HG02870 (cell line): ENCODE results near the gene RGS8.

Source experiments
- ATAC-seq: cut with Tn5 transposase; IDR thresholded peaks from one replicate; pipeline ENCODE4 v1.9.1; 2021; ENCODE audit warnings: mild to moderate bottlenecking, moderate library complexity; ENCODE audit not compliant: unreplicated experiment

Gene RGS8

GRCh38 chr1:182684116-182684828, at the start of gene RGS8:
RGS8 (minus strand) TSS chr1:182684587; CDS start chr1:182669649, 14,938 bp downstream.
- ATAC-seq: no peak

GRCh38 chr1:182731852-182732575, 47.6 kb upstream of the RGS8 start:
- ATAC-seq: no peak

GRCh38 chr1:182726912-182727311, 42.5 kb upstream of the RGS8 start:
- ATAC-seq: no peak

GRCh38 chr1:182725259-182726255, 41.2 kb upstream of the RGS8 start:
- no peak for ATAC-seq

- ATAC-seq: no peak
Measured at GRCh38 chr1:182724215-182724614, 39.8 kb upstream of the RGS8 start.

DNA sequence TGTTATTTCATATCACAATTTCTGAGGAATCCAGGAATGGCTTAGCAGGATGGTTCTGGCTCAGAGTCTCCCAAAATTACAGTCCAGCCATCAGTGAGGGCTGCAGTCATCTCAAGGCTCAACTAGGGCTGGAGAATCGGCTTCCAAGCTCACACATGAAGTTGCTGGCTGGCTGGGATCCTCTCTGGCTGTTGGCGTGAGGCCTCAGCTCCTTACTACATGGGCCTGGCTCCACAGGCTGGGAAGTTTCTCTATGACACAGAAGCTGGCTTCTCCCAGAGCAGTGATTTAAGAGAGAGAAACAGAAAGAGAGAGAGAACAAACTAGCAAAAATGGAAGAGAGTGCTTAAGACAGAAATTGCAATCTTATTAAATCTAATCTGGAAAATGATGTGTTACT, 38.8 kb upstream of the RGS8 start:
- no peak for ATAC-seq

GRCh38 chr1:182721525-182721924, 37.1 kb upstream of the RGS8 start:
- ATAC-seq: no peak

DNA sequence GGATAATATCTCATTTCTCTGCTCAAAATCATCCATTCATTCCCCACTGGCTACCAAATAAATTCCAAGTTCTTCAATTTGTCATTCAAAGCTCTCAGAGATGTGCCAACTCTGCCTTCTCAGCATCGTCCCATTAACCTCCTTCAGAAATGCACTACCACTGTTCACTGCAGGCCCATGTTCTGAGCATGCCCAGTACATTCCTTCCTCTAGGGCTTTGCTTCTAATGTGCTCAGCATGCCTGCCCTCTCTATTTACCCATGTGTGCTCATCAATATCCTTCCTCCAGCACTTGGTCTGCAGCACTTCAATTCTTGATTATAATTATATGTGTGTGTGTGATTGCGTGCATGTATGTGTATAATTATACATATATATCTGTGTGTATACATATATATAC, 36.1 kb upstream of the RGS8 start:
- ATAC-seq: no peak

DNA sequence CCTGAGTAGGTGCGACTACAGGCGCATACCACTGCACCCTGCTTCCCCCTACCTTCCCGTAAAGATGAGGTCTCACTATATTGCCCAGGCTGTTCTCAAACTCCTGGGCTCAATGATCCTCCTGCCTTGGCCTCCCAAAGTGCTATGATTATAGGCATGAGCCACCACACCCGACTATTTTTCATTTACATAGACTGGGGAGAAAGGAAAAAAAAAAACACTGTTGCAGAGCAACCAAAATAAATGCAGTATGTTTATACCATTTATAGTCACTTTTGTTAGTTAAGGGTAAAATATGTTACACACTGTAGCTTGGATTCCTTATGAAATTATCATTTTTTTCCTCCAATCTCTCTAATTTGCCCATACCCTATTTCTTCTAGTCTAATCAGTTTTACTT, 35.2 kb upstream of the RGS8 start:
- no peak for ATAC-seq

DNA sequence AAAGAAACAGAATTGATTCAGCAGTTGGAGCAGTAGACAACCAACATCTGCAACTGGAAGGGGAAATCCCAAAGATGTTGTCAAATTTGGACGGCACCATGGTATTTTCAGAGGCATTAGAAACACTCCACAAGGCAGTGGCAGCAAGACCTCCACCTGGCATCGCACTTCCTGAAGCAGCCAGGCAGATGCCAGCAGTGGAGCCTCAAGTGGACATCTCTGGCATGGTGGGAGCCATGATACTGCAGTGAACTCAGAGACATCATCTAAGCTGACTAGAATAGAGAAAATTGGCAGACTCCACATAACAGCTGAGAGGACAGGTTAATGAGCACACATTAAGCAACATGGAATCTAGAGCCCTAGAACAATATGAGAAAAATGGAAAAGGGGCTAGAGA, 33.9 kb upstream of the RGS8 start:
- ATAC-seq: no peak

GRCh38 chr1:182716740-182717720, 32.6 kb upstream of the RGS8 start:
- ATAC-seq: no peak

DNA sequence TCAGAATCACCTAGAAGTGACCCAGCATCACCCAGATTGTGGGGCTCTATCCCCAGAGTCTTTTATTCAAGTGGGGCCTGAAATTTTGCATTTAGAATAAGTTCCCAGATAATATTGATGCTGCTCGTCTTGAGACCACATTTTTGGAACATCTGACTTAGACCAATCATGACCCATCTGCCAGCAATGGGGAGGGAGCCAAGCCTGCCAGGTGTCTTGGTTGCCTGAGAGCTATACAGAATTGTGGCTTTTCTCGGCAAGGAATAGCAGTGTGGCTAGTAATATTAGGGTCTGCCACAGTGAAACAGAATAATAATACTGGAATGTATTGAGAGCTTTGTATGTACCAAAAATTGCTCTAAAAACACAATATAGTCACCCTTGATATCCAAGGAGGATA, 31.1 kb upstream of the RGS8 start:
- no peak for ATAC-seq

DNA sequence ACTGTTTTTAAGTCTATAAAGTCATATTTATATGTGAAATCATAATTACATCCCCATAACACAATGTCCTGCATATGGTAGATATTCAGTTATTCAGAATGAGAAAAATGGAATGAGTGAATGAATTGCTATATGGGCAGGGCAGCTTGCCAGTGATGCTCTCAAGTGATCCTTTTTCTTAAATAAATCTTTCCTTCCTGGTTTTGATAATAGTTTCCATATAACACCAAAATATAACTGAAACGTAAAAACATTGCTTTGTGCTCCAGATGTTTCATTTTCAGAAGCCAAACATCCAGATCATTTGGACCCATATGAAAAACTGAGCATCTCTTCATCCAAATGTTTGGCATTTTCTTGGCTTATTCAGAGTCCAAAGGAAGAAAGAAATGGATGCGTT, 30.2 kb upstream of the RGS8 start:
- no peak for ATAC-seq

- no peak for ATAC-seq
Measured at GRCh38 chr1:182713939-182714338, 29.6 kb upstream of the RGS8 start.

DNA sequence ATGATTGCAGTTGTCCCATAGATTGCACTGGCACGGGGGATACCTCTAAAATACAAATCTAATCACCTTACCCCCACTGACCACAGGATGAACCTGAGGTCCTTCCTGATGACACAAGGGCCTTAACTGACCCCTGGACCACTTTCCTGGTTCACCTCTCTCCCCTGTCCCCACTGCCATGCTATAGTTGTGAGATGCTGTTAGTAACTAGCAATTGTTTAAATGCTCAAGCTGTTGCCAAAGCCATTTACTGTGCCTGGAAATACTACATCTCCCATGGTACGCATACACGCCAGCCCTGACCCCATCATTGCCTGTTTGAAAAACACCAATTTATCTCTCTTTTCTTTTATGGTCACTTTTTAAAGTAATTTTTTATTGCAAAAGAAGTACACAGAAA, 29.1 kb upstream of the RGS8 start:
- no peak for ATAC-seq

GRCh38 chr1:182709855-182710254, 25.5 kb upstream of the RGS8 start:
- ATAC-seq: no peak

DNA sequence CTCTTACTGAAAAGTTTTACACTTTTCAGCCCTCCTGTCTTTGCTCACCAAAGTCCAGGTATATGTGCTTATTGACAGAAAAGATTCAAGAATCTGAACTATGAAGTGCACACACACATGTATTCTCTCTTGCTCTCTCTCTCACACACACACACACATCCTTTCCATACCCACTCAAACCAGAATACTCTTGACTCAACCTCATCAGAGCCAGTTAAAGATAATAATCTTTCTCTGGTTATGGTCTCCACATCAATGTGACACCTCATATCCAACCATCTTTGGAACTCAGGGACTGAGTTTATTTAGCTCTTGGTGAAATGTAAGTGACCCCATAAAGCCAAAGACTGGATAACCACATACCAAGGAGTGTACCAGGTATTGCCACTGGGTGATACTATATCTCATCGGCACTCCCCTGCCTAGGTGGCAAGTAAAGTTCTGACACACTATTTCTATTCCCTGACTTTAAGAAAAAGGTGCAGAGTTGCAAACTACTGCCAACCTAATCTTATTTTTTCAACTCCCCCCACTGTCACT, 24.9 kb upstream of the RGS8 start:
- no peak for ATAC-seq

DNA sequence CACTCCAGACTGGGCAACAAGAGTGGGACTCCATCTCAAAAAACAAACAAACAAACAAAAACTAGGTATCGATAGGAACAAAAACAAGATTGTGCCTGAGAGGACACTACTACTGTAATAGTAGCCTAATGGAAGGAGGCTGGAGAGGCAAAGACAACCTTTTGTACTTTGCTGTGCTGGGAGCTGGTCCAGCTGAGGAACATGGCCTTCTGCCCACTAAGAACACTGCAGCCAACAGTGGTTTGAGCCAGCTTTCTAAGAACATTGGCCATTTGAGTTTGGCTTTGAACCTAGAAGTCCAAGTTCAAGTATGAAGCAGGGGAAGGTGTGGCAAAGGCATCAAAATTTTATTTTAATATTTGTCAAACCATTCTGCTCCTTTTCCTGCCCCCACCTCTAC, 22.7 kb upstream of the RGS8 start:
- ATAC-seq: no peak

- no peak for ATAC-seq
Measured at GRCh38 chr1:182704677-182705076, 20.3 kb upstream of the RGS8 start.

DNA sequence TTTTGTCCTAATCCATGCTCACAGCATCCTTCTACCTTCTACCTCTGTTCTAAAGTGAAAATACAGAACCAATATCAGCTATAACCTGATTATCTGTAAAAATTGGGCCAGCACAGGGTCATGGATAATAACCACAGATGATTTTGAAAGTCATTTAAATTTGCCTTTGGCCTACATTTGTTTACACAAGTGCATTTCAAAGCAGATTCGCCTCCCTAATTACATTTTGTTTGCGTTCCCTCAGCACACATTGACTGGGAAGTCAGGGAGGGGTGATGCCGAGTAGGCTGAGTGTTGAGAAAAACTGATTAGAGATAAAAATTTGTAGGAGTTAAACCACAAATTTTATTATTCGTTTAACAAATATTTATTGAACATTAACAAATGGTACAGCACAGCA, 19.2 kb upstream of the RGS8 start:
- ATAC-seq: no peak
